DOHH2 (cell line): Measurements from ENCODE around the gene ELP2.

Experiments
- EZH2phosphoT487 ChIP-seq: fragments of 200-600 bp; sonication (generic); IDR thresholded peaks from 2 replicates; pipeline ENCODE4 v1.6.1; 2017; ENCODE audit warnings: borderline replicate concordance, mild to moderate bottlenecking, antibody characterized with exemption, low read length, moderate library complexity, mixed read lengths
- TF ChIP-seq, protein P1 (sequence below): fragments of 200-600 bp; sonication (generic); IDR thresholded peaks from one replicate; pipeline ENCODE4 v1.5.1; 2014; ENCODE audit warnings: antibody characterized with exemption, mild to moderate bottlenecking, low read depth, low read length; ENCODE audit not compliant: poor library complexity, severe bottlenecking

DNA sequence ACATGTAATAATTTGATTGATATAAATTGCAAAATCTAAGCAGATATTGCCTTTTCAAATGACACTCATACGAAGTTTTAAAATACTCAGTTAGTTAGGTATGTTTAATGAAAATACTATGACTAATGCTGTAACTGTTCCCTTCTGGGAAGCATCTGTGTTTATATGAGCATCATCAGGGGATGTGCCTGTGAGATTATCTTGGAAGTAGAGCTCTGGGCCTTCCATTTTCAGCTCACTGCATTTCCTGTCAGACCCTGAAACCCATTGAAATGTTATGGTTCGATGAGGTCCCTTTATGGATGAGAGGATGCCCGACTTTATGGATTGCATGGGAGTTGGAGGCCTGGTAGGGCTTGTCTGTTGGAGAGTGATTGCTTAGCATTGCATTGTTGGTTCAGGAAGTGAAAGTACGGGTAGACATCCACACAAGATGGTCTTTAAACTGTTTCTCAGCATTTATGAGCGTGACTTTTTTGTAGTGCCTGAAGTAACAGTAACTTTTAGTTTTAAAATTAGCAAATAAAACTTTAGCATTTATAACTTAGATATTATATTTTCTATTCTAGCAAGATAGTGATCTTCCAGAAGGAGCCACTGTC, 28.7 kb downstream of the ELP2 start:
- TF ChIP-seq, protein P1, sequence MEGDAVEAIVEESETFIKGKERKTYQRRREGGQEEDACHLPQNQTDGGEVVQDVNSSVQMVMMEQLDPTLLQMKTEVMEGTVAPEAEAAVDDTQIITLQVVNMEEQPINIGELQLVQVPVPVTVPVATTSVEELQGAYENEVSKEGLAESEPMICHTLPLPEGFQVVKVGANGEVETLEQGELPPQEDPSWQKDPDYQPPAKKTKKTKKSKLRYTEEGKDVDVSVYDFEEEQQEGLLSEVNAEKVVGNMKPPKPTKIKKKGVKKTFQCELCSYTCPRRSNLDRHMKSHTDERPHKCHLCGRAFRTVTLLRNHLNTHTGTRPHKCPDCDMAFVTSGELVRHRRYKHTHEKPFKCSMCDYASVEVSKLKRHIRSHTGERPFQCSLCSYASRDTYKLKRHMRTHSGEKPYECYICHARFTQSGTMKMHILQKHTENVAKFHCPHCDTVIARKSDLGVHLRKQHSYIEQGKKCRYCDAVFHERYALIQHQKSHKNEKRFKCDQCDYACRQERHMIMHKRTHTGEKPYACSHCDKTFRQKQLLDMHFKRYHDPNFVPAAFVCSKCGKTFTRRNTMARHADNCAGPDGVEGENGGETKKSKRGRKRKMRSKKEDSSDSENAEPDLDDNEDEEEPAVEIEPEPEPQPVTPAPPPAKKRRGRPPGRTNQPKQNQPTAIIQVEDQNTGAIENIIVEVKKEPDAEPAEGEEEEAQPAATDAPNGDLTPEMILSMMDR = no peak
- no peak for TF ChIP-seq EZH2phosphoT487
